Tibial nerve (tissue), 4 donors: ENCODE data around the gene SCAPER.
"Not testable (repeated sequence)": the region's sequence is repeated elsewhere in the genome, so short reads cannot be mapped to it uniquely, and the experiment has no call there.

Experiments
- CTCF ChIP-seq, 5 experiments: fragments of 200-600 bp in 3 of 5; fragments of 450-650 bp in 2 of 5; sonication (generic) in 3 of 5; IDR thresholded peaks; one replicate each; pipeline ENCODE4 v1.5.1; 2016 to 2019; ENCODE audit warnings: antibody characterized with exemption in 5 of 5, mild to moderate bottlenecking in 3 of 5, moderate library complexity in 2 of 5
- EP300 ChIP-seq, 2 donors: sonication (generic); formaldehyde crosslinking; IDR thresholded peaks; one replicate each; pipeline ENCODE4 v1.6.1; 2017; ENCODE audit warnings: antibody characterized with exemption in 2 of 2, mild to moderate bottlenecking in 1 of 2
- POLR2A ChIP-seq, 2 donors: fragments of 450-650 bp; IDR thresholded peaks; one replicate each; pipeline ENCODE4 v1.6.1; 2017; ENCODE audit warnings: antibody characterized with exemption in 2 of 2, mild to moderate bottlenecking in 2 of 2, moderate library complexity in 2 of 2

- TF ChIP-seq CTCF, EP300, POLR2A (IDR thresholded peaks at IDR 0.05): not testable (repeated sequence)
These were observed 54.8 kb downstream of the SCAPER start for GRCh38 chr15:76850367-76850766.
